ENCODE measurements around the gene BCAS3. TPM values are rescaled to one million over a fixed set of nuclear protein-coding genes. Genes with fewer than 3 reads are reported as not detected.

The BCAS3 gene
- total RNA-seq, 1 experiment from 2014 or later: 26.3 TPM

- DNase-seq (ENCODE audit: low read depth, low spot score) (no peak), ATAC-seq (no peak)
- BruUV-seq (replicated peaks): no TSS peak
- intact Hi-C loops (cut with micrococcal nuclease): no loop called here
- H3K9ac ChIP-seq (ENCODE audit: low read length): no peak overlapping the region
- no peaks in the 10 kb centered on the region for H3K4me1 ChIP-seq (ENCODE audit: control insufficient read depth in 1 of 2, insufficient read depth in 2 of 2, low read length in 2 of 2)
- H3K4me3 ChIP-seq (replicated peaks in 1 of 2; ENCODE audit: low read depth in 1 of 2, low read length in 2 of 2): no peak overlapping the region
- H3K36me3 ChIP-seq (ENCODE audit: control insufficient read depth in 1 of 2, insufficient read depth in 2 of 2, low read length in 2 of 2): no peaks in the 10 kb centered on the region
- H3K27me3 ChIP-seq (ENCODE audit: insufficient read depth, low read length): no peaks in the 10 kb centered on the region
- no peak overlapping the region for H2AFZ ChIP-seq (ENCODE audit: low read depth, low read length, poor library complexity, severe bottlenecking)
- POLR2A ChIA-PET: no interaction called here
- no peak overlapping the region for H3K4me2 ChIP-seq (ENCODE audit: low read length)
- TF ChIP-seq JUND (IDR thresholded peaks at IDR 0.05): no peak
- TF ChIP-seq ZFX (IDR thresholded peaks at IDR 0.05): no peak
- TF ChIP-seq MAX (IDR thresholded peaks at IDR 0.05): no peak
- no peak for TF ChIP-seq TCF7L2 (IDR thresholded peaks at IDR 0.05; ENCODE audit: borderline replicate concordance, extremely low read depth, insufficient read depth, insufficient read length)
- TF ChIP-seq EZH2 (IDR thresholded peaks at IDR 0.05): no peak
- no peak for TF ChIP-seq ELF1 (IDR thresholded peaks at IDR 0.05; ENCODE audit: borderline replicate concordance, low read depth)
- TF ChIP-seq REST (IDR thresholded peaks at IDR 0.05; ENCODE audit: low read depth): no peak
- TF ChIP-seq CBX3 (IDR thresholded peaks at IDR 0.05; ENCODE audit: low read depth): no peak
- TF ChIP-seq YY1 (IDR thresholded peaks at IDR 0.05; ENCODE audit: extremely low read depth, insufficient replicate concordance, low read depth, low read length): no peak
- no peak for TF ChIP-seq ZBTB33 (IDR thresholded peaks at IDR 0.05; ENCODE audit: extremely low read depth, insufficient replicate concordance, low read length)
- TF ChIP-seq ZNF274 (IDR thresholded peaks at IDR 0.05; ENCODE audit: low read depth, low read length): no peak
- TF ChIP-seq CTCF (IDR thresholded peaks at IDR 0.05 in 2 of 3, conservative IDR thresholded peaks at IDR 0.05 in 1 of 3; ENCODE audit: borderline replicate concordance in 1 of 3, insufficient read depth in 1 of 3, low read depth in 2 of 3, low read length in 2 of 3): no peak
- no peak for TF ChIP-seq FOSL1 (IDR thresholded peaks at IDR 0.05; ENCODE audit: low read depth)
- no peak for TF ChIP-seq SP1 (IDR thresholded peaks at IDR 0.05; ENCODE audit: low read depth)
- TF ChIP-seq SRF (IDR thresholded peaks at IDR 0.05; ENCODE audit: low read depth): no peak
- H3K27ac ChIP-seq (ENCODE audit: low read depth, low read length): no peak overlapping the region
- RAD21 ChIA-PET (ENCODE audit: low non-redundant PET in 1 of 2, low total read pairs in 2 of 2, uncharacterized antibody in 2 of 2, unreplicated experiment in 2 of 2): no interaction called here
- no peaks in the 10 kb centered on the region for H4K20me1 ChIP-seq (ENCODE audit: insufficient read depth)
- no peaks in the 10 kb centered on the region for H3K79me2 ChIP-seq (ENCODE audit: insufficient read depth, low read length)
- no peaks in the 10 kb centered on the region for H3K9me2 ChIP-seq (ENCODE audit: insufficient read depth)
- no peaks in the 10 kb centered on the region for H3K9me3 ChIP-seq (ENCODE audit: control insufficient read depth in 1 of 2, insufficient read depth in 1 of 2, low read depth in 1 of 2, low read length in 2 of 2)
- CTCF ChIA-PET: no interaction called here
These were observed 318.0 kb downstream of the BCAS3 start for GRCh38 chr17:60995680-60996079.

Measured in HCT116 (cell line).